GM12892 (cell line): ENCODE data around the gene CPE.

Experiments
- DNase-seq: peaks from one replicate; pipeline ENCODE4 v3.0.0; 2011; ENCODE audit not compliant: insufficient read length
- FAIRE-seq: peaks from 2 replicates; lab custom pipeline; 2011; peaks lifted over from hg19 to GRCh38; lab: Jason Lieb, UNC
- POLR2A ChIP-seq: IDR thresholded peaks from 2 replicates; pipeline ENCODE4 v1.6.1; 2011; ENCODE audit warnings: low read depth, low read length, control low read depth
- POLR2AphosphoS5 ChIP-seq: IDR thresholded peaks from 2 replicates; pipeline ENCODE4 v1.6.1; 2011; ENCODE audit warnings: low read depth, low read length, control low read depth
- TAF1 ChIP-seq: IDR thresholded peaks from 2 replicates; pipeline ENCODE4 v1.6.1; 2011; ENCODE audit warnings: low read depth, mild to moderate bottlenecking, control low read depth, low read length, borderline replicate concordance

CPE gene

GRCh38 chr4:165385126-165385525, 6.3 kb downstream of the CPE start:
- TF ChIP-seq POLR2A (no peak), TAF1 (no peak), POLR2AphosphoS5 (no peak)
- DNase-seq (no peak), FAIRE-seq (no peak)

- DNase-seq = no peak
- no peak for TF ChIP-seq POLR2AphosphoS5
- no peak for TF ChIP-seq POLR2A
- TF ChIP-seq TAF1 = no peak
- no peak for FAIRE-seq
Observed at GRCh38 chr4:165386328-165386727, 7.5 kb downstream of the CPE start.

GRCh38 chr4:165388756-165389155, 9.9 kb downstream of the CPE start:
- DNase-seq (no peak), FAIRE-seq (no peak)
- TF ChIP-seq TAF1 (no peak), POLR2AphosphoS5 (no peak), POLR2A (no peak)

- DNase-seq (no peak), FAIRE-seq (no peak)
- TF ChIP-seq POLR2A = no peak
- TF ChIP-seq POLR2AphosphoS5 = no peak
- no peak for TF ChIP-seq TAF1
Observed at GRCh38 chr4:165393051-165393450, 14.2 kb downstream of the CPE start.

- no peak for TF ChIP-seq POLR2A
- no peak for TF ChIP-seq TAF1
- TF ChIP-seq POLR2AphosphoS5 = no peak
- no peak for FAIRE-seq
- no peak for DNase-seq
Observed at GRCh38 chr4:165393704-165394103, 14.9 kb downstream of the CPE start.

- FAIRE-seq = no peak
- DNase-seq = no peak
- TF ChIP-seq POLR2A = no peak
- TF ChIP-seq POLR2AphosphoS5 = no peak
- TF ChIP-seq TAF1 = no peak
Observed at GRCh38 chr4:165394275-165394674, 15.5 kb downstream of the CPE start.

GRCh38 chr4:165398570-165398969, 19.8 kb downstream of the CPE start:
- DNase-seq (no peak), FAIRE-seq (no peak)

GRCh38 chr4:165402375-165402774, 23.6 kb downstream of the CPE start:
- DNase-seq (no peak), FAIRE-seq (no peak)
- TF ChIP-seq TAF1 (no peak), POLR2AphosphoS5 (no peak), POLR2A (no peak)

More at GRCh38 chr4:165398570-165398969, 19.8 kb downstream of the CPE start:
- no peak for TF ChIP-seq TAF1

GRCh38 chr4:165403048-165403447, 24.2 kb downstream of the CPE start:
- TF ChIP-seq TAF1 (no peak), POLR2A (no peak), POLR2AphosphoS5 (no peak)
- no peak for FAIRE-seq
- DNase-seq = no peak

- FAIRE-seq = no peak
- no peak for DNase-seq
- TF ChIP-seq POLR2AphosphoS5 (no peak), TAF1 (no peak), POLR2A (no peak)
Observed at GRCh38 chr4:165403637-165404036, 24.8 kb downstream of the CPE start.

GRCh38 chr4:165404080-165404479, 25.3 kb downstream of the CPE start:
- FAIRE-seq (no peak), DNase-seq (no peak)

GRCh38 chr4:165404696-165405095, 25.9 kb downstream of the CPE start:
- FAIRE-seq (no peak), DNase-seq (no peak)
- TF ChIP-seq POLR2AphosphoS5 (no peak), POLR2A (no peak), TAF1 (no peak)

More at GRCh38 chr4:165404080-165404479, 25.3 kb downstream of the CPE start:
- TF ChIP-seq TAF1 (no peak), POLR2A (no peak), POLR2AphosphoS5 (no peak)
